ENCODE data around the gene ATG14.
"Not testable (repeated sequence)": the region's sequence is repeated elsewhere in the genome, so short reads cannot be mapped to it uniquely, and the experiment has no call there.

The ATG14 gene, protein sequence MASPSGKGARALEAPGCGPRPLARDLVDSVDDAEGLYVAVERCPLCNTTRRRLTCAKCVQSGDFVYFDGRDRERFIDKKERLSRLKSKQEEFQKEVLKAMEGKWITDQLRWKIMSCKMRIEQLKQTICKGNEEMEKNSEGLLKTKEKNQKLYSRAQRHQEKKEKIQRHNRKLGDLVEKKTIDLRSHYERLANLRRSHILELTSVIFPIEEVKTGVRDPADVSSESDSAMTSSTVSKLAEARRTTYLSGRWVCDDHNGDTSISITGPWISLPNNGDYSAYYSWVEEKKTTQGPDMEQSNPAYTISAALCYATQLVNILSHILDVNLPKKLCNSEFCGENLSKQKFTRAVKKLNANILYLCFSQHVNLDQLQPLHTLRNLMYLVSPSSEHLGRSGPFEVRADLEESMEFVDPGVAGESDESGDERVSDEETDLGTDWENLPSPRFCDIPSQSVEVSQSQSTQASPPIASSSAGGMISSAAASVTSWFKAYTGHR

DNA sequence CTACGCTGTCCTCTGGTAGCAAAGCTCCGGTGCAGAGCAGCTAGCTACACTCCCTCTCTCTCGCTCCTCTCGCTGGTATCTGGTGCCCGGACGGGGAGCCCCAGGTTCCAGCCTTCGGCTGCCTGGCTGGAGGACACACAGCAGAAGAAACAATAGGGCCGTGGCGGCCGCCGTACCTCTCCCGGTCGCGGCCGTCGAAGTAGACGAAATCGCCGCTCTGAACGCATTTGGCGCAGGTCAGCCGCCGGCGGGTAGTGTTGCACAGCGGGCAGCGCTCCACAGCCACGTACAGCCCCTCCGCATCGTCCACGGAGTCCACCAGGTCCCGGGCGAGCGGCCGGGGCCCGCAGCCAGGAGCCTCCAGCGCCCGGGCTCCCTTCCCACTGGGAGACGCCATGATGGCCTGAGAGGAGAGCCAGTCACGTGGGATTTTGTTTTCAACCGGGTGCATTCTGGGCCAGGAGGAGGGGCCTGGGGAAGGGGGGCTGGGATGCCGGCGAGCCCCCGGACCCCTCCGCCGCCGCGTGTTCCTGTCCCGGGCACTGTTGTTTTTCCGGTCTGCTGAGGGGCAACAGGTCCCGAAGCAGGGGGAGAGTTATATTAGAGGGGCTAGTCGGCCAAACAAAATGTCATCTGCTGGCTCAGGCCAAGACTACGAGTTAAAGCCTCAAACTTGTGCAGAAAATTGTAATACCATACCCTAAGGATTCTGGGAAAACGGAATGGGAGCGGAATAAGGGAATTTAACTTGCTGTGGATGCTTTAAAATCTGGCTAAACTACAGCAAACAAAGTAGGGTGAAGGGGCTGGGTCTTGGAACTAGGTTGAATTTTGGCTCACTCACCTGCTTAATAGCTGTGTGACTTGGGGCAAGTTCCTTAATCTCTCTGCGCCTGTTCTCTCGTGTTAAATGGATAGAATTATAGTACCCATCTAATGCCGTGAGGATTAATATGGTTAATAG, at the start of gene ATG14:
Gene ATG14, minus strand, starts transcription at position 405 of the 964 bp plus-strand sequence. Its CDS starts 8 bp downstream, at position 397.
- H3K27ac ChIP-seq: peak within 1 kb of the TSS; percentile 83
- DNase-seq (ENCODE audit: low read depth, low spot score): no peak

DNA sequence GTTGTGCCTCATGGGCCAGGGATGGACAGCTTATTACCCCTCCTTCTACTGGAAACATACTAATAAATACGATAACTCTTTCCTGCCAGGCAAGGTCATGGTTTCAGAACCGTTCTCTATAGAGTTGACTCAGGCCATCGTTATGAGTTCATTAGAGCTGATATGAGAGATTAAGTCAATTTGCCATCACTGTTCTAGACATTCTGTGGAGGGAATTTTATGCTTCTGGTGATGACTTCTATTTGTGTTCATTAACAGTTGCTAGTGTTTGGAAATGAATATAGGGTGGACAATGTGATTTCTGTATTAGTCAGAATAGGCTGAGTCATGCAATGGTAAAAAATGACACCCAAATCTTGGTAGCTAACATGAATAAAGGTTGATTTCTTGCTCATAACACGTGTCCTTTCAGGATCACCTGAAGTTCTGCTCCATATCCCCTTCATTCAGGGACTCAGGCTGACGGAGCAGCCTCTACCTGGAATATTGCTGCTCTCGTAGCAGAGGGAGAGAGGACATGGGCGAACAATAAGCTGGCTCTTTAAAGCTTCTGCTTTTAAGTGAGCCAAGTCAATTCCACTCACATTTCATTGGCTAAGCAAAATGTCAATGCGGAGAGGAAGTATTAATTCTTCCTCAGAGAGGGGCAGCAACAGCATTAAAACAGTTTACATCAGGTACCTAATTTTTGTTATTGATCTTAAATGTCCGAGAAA, 47.3 kb upstream of the ATG14 start:
- no peak overlapping the region for H3K27ac ChIP-seq
- no peak for DNase-seq (ENCODE audit: low read depth, low spot score)

DNA sequence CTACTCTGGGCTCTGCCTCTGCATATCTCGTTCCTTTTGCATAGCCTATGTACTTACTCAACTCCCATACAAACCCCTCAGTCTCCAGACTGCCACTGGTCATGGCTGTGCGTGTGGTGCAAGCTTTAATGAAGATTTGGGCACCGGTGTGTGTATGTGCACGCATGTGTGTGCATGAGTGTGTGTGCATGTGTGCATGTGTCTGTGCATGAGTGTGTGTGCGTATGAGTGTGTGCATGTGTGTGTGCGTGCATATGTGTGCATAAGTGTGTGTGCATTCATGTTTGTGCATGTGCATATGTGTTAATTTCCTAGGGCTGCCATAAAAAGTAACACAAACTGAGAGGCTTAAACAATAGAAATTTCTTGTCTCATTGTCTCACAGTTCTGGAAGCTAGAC, 45.9 kb upstream of the ATG14 start:
- no peak for DNase-seq (ENCODE audit: low read depth, low spot score)

DNA sequence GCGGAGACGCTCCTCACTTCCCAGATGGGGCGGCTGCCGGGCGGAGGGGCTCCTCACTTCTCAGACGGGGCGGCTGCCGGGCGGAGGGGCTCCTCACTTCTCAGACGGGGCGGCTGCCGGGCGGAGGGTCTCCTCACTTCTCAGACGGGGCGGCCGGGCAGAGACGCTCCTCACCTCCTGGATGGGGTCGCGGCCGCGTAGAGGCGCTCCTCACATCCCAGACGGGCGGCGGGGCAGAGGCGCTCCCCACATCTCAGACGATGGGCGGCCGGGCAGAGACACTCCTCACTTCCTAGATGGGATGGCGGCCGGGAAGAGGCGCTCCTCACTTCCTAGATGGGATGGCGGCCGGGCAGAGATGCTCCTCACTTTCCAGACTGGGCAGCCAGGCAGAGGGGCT, 44.8 kb upstream of the ATG14 start:
- not testable (repeated sequence) for DNase-seq (ENCODE audit: low read depth, low spot score); H3K27ac ChIP-seq

More for the DNA sequence above, 45.9 kb upstream of the ATG14 start:
- no peak overlapping the region for H3K27ac ChIP-seq

DNA sequence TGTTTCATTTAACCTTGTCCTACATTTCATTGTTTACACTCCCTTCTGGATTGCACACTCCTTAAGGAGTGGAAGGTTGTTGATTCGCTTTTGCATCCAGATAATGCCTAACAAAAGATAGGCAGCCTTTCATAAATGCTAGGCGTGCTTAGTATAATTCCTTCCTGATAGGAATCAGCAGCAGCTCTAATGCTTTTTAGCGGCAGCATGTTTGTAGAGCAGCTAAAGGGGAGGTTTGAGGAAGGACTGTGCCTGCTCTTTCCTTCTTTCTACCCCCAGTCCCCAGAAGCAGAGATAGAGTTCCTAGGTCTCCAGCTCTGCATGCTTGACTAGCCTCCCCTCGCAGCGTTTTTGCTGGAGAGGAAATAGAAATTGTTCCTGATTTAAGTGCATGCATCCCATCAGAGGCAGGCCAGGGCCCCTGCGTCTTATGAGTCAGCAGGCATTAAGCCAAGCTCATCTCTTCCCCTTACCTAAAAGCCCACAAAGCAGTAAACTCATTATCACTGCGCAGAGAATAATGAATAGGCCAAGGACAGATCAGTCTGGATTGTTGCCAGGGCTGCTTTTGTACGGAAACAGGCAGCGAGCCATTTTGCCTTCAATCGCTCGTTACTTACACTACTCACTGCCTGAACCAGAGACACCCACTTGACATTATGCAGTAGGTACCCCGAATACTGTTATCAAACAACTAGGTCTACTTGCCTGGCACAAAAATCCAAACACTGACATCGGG, 42.8 kb upstream of the ATG14 start:
- no peak for DNase-seq (ENCODE audit: low read depth, low spot score)
- H3K27ac ChIP-seq: no peak overlapping the region

DNA sequence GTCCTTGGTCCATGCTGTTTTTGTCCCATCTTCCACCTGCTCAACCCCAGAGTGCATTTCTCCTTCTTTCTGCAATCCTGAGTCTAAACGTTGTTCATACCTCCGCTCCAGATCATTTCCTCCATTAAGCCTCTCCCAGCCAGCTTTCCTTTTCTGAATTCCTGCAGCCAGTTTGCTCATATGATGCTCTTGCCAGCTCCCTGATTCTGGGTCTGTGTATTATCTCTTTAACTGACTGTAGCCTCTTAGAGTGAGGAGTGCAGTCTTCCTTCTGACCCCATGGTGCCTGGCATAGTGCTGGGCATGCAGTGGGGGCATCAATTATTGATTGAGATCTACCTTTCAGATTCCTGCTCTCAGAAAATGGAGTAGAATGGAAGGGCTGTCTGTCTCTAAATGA, 40.3 kb upstream of the ATG14 start:
- H3K27ac ChIP-seq: no peak overlapping the region
- no peak for DNase-seq (ENCODE audit: low read depth, low spot score)

DNA sequence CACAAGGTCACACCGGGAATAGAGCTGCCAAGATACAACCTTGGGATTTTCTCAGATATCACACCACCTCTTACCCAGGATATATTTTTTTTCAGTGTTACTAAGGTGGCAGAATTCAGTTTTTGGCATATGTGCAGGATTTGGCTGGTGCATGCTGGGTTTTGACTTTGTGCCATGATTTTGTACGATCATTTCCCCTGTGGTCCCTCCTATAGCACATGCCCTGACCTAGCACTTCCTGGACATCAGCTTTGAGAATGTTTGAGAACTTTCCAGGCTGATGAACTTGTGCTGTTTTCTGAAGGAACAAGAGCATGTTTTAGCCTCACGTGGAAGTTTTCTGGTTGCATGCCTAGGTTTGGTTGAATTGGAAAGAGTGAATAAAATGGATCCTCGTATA, 39.8 kb upstream of the ATG14 start:
- DNase-seq (ENCODE audit: low read depth, low spot score): no peak
- no peak overlapping the region for H3K27ac ChIP-seq

DNA sequence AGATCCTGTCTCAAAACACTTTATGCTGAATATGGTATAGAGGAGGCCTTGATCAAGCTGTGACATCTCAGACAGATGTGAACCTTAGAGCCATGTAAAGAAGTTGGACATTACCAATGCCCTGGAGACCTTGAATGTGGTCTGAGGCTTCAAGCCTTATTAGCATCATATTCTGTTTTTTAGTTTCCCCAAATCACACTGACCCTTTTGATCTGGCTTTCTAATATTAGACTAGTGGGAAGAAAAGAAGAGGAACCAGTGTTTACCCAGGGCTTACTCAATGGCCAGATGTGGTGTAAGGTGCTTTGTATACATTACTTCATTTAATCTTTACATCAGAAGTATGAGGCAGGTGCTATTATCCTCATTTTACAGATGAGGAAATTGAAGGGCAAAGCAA, 39.4 kb upstream of the ATG14 start:
- DNase-seq (ENCODE audit: low read depth, low spot score): no peak
- no peak overlapping the region for H3K27ac ChIP-seq

DNA sequence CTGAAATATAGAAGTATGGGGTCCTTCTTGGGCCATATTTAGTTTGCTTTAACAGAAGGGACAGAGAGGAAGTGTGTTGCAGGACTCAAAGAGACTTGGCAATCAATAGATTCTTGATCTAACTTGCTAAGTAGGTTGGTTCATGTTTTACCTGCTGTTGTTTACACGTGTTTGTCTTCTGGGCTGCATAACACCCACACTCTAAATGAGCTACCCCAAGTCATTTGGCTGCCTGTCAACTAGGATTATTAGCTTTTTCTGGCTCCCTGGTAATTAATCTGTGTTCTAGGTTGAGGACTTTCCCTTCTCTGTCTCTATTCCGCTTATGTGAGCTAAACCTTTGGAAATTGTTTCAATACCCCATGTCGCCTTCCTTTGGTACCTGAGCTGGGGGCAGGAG, 38.9 kb upstream of the ATG14 start:
- no peak for DNase-seq (ENCODE audit: low read depth, low spot score)

DNA sequence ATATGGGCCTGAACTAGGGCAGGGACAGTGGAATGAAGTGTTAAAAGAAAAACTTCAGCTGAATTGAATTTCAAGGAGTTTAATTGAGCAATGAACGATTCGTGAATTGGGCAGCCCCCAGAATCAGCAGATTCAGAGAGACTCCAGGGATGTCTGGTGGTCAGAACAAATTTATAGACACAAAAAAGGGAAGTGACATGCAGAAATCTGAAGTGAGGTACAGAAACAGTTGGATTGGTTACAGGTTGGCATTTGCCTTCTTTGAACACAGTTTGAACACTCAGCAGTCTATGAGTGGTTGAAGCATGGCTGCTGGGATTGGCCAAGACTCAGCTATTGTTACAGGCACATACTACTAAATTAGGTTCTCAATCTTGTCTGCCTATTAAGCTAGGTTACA, 38.5 kb upstream of the ATG14 start:
- H3K27ac ChIP-seq: no peak overlapping the region
- no peak for DNase-seq (ENCODE audit: low read depth, low spot score)

More for the DNA sequence above, 38.9 kb upstream of the ATG14 start:
- no peak overlapping the region for H3K27ac ChIP-seq

DNA sequence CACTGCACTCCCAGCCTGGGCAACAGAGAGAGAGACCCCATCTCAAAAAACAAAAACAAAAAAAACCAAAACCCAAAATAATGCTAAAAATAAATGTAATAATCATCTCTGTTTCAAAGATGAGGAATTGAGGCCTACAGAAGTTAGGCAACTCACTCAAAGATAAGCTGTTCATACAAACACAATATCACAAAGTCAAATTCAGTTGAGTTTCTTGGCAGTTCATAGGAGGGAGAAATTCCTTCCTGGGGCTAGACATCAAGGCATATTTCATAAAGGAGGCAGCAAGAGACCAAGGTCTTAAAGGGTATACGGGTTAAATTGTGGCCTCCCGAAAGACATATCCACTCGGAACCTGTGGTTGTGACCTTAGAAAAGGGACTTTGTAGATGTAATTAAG, 37.5 kb upstream of the ATG14 start:
- H3K27ac ChIP-seq: no peak overlapping the region
- DNase-seq (ENCODE audit: low read depth, low spot score): no peak

DNA sequence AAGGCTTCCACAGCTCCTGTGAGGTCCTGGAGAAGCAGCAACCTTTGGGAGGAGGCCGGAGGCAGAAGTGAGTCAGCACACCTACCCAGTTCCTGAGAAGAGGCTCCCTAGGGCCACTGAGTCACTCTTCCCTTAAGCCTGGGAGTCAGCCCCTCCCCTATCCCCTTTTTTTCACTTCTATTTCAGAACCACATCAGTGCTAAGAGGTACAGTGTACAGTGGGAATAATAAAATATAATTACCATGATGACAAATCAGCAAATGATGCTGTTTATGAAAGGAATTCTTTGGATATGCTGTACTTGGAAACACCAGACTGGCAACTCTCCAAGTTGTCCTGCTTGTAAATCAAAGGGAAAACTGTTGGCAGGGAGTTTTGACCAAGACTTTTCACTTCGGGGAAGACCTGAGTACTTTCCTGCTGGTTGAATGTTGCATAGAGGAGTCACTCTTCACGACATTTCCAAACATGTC, 36.5 kb upstream of the ATG14 start:
- DNase-seq (ENCODE audit: low read depth, low spot score): peak; percentile 84
- H3K27ac ChIP-seq: peak overlapping the region; percentile 60

DNA sequence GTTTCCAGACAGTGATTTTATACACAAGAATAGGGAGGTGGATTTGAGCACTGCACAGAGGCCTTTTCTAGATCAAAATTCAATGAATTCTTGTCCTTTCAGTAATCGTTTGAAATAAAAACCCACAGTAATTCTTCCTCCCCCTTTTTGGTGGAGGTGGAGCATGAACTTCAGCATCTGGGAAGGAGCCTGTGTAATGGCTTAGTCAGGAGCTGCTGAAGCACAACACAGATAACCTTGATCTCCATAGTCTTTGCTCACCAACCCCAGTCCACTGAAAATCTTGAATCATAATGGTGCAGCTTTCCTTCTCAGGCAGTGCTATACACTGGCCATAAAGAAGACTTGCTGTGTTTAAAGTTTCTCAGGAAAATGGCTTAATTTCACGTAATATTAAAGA, 35.2 kb upstream of the ATG14 start:
- no peak for DNase-seq (ENCODE audit: low read depth, low spot score)
- H3K27ac ChIP-seq: peak overlapping the region; percentile 60

DNA sequence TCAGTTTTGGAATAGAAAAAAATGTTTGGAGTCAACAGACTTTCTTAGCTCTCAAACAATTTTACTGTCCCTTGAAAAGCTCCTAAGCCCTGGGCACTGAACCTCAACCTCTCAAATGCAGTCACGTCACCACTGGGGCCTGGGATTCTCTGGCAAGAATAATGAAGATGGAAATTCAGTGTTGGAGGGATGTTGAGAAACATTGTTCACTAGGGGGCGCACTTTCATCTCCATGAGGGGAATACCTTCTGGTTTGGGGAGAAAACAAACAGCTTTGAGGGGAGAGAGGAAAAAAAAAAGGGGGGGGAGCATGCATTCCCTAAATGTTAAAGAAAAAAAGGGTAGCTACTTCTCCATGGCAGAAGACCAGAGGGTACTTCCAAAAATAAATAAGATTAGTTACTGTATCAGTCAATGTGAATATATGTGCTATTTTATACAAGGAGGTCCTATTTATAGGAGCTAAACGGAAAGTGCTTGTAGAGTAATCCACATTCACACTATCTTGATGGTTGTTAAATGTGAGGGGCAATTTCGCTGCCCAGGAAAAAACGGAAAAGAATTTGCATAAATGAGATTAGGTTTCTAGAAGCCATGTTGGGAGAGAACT, 34.6 kb upstream of the ATG14 start:
- peak overlapping the region; percentile 60 for H3K27ac ChIP-seq
- no peak for DNase-seq (ENCODE audit: low read depth, low spot score)

DNA sequence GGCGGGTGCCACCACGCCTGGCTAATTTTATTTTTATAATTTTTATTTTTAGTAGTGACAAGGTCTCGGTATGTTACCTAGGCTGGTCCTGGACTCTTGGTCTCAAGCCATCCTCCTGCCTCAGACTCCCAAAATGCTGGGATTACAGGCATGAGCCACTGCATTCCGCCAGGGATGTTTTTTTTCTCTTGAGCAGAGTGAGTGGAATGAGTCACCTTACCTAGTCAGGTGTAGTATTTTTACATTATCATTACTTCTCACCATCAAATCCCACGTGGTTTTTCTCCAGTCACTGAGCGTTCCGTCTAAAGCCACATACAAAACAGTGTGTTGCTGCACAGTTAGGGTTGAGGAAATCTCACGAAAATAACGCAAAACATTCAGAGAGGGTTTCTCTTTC, 29.7 kb upstream of the ATG14 start:
- DNase-seq (ENCODE audit: low read depth, low spot score): no peak
- no peak overlapping the region for H3K27ac ChIP-seq

DNA sequence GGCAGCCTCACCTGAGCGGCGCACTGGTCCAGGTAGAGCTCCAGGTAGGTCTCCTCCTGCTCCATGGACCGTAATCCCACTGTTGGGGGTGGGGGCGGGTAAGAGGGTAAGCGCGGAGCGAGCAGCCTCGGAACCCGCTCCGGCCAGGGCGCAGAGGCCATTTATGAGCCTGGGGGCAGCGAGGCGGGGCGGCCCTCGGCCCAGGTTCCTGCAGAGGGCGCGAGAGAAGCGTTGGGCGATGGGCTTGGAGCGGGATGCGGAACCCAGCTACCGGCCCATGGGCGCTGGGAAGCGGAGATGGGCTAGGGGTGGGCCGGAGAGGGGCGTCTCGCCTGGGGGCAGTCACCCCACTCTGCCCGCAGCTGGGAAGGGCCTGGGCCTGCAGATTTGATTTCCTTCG, 28.8 kb upstream of the ATG14 start, which contains the start of gene TBPL2:
Gene TBPL2, minus strand, starts transcription at position 232 of the 400 bp plus-strand sequence. Its CDS starts 167 bp downstream, at position 65.
- DNase-seq (ENCODE audit: low read depth, low spot score): no peak
- no peak within 1 kb of the TSS for H3K27ac ChIP-seq

DNA sequence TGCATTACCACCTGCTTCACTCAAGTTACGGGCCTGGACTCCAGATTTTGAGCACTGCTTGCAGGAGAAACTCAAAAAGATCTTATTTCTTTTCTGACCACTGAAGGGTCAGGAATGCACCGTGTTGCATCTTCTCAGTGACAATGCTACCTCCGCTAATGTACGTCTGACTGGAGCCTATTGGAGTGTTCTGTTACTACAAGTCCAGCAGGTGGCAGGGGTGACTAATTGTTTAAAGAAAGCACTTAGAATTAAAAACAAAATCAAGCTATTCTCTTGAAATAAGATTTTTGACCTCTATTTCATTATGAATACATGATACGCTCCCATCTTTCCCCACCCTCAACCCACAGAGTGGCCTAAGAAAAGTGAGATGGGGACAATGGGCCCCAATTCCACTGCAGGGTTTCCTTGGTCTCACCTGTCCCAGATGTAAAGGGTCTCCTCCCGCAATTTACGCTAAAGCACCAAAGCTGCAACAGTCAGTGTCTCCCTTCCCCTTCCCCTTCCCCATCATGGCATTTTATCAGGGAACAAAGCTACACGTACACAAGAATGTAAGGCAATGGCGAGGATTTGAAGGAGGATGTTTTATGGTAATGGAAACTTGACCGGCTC, 26.5 kb upstream of the ATG14 start:
- DNase-seq (ENCODE audit: low read depth, low spot score): no peak

DNA sequence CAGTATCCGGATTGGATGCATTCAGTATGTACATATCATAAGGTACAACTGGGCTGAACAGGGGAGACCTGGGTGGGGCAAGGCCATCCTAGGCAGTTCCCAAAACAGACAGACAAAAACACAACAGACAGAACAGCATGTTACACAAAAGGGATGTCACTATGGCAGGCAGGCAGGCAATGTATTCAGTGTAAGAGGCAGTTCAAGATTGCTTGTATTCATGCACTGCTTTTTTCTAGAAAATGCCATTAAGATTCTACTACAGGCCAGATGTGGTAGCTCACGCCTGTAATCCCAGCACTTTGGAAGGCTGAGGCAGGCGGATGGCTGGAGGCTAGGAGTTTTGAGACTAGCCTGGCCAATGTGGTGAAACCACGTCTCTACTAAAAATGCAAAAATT, 25.3 kb upstream of the ATG14 start:
- H3K27ac ChIP-seq: no peak overlapping the region
- DNase-seq (ENCODE audit: low read depth, low spot score): no peak

More for the DNA sequence above, 26.5 kb upstream of the ATG14 start:
- no peak overlapping the region for H3K27ac ChIP-seq

DNA sequence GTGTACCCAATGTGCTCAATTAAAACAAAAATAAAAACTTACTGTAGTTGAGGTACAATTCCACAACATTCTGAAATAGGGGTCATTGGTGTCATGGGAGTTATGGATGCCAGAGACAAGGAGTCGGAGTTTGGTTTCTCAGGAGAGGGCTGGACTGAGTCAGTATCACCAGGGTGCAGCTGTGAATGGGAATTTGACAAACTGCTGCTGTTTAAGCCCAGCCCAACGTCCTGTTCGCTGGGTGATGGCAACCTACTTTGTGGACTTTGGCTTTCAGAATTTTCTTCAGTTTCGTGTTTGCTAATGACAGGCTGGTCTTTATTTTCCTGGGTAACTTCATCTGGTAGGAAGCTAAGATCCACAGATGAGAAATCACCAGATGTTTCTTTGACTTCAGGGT, 24.9 kb upstream of the ATG14 start:
- no peak for DNase-seq (ENCODE audit: low read depth, low spot score)

More for the DNA sequence above, 24.9 kb upstream of the ATG14 start:
- H3K27ac ChIP-seq: no peak overlapping the region

Data from epithelial cell of prostate (primary cell).